K562 (cell line): ENCODE results near the gene TJP3.

Experiments
- ETS2 ChIP-seq: IDR thresholded peaks from 2 replicates; pipeline ENCODE4 v1.6.1; 2016; ENCODE audit warnings: borderline replicate concordance, missing genetic modification characterization, mild to moderate bottlenecking, moderate library complexity, missing compliant biosample characterization; ENCODE audit not compliant: poor library complexity, severe bottlenecking
- MYBL2 ChIP-seq, 2 experiments: fragments of 450-650 bp in 1 of 2; sonication (generic) in 1 of 2; formaldehyde crosslinking in 1 of 2; IDR thresholded peaks; 2 replicates each; pipeline versions ENCODE4 v1.6.1 to v1.8.1; 2017 to 2022; ENCODE audit warnings: borderline replicate concordance in 1 of 2, inconsistent platforms in 1 of 2, low read depth in 1 of 2, mild to moderate bottlenecking in 1 of 2, missing genetic modification reagents in 1 of 2, moderate library complexity in 1 of 2
- TF ChIP-seq, protein P1 (sequence below), 3 experiments: IDR thresholded peaks in 2 of 3; conservative IDR thresholded peaks in 1 of 3; 2 replicates each; pipeline ENCODE4 v1.5.1; 2011 to 2012; ENCODE audit warnings: low read length in 3 of 3, mild to moderate bottlenecking in 3 of 3, control low read depth in 2 of 3, improper control_type of control experiment in 1 of 3, inconsistent platforms in 1 of 3, low read depth in 1 of 3, mixed read lengths in 1 of 3, moderate library complexity in 1 of 3; ENCODE audit not compliant: insufficient read depth in 2 of 3

DNA sequence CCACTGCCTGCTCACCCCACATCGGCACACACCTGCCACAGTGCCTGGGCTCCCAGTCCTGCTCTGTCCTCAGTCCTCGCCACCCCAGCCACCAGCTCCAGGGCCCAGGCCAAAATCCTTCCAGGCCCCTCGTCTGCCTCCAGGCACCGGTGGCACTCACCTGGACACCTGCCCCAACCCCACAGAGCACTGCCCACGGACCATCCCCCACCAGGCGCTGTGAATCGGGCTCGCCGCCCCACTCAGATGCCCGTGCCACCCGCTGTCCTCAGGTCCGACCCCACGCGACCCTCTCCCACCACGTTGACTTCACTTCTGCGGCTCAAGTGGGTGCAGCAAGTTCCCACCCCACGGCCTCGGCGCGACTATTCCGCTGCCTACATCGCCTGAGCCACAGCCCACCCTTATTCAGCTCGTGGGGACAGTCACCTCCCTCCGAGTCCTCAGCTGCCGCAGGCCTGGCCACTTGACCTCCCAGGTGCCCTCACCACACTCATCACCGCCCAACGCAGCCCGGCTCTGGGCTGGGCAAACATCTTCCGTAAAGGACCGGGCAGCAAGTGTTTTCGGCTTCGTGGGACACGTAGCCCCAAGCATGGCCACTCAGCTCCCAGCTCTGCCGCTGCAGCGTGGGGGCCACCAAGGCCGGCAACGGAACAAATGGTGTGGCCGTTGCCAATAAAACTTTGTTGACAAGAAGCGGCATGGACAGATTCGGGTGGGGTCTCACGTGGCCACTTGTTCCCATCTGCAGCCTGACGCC, 13.6 kb upstream of the TJP3 start:
- no peak for TF ChIP-seq MYBL2 (IDR thresholded peaks at IDR 0.05; ENCODE audit: low read depth)
- no peak for TF ChIP-seq MYBL2 (CRISPR knock-in tag; IDR thresholded peaks at IDR 0.05; ENCODE audit: borderline replicate concordance)
- TF ChIP-seq, protein P1, sequence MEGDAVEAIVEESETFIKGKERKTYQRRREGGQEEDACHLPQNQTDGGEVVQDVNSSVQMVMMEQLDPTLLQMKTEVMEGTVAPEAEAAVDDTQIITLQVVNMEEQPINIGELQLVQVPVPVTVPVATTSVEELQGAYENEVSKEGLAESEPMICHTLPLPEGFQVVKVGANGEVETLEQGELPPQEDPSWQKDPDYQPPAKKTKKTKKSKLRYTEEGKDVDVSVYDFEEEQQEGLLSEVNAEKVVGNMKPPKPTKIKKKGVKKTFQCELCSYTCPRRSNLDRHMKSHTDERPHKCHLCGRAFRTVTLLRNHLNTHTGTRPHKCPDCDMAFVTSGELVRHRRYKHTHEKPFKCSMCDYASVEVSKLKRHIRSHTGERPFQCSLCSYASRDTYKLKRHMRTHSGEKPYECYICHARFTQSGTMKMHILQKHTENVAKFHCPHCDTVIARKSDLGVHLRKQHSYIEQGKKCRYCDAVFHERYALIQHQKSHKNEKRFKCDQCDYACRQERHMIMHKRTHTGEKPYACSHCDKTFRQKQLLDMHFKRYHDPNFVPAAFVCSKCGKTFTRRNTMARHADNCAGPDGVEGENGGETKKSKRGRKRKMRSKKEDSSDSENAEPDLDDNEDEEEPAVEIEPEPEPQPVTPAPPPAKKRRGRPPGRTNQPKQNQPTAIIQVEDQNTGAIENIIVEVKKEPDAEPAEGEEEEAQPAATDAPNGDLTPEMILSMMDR (IDR thresholded peaks at IDR 0.05 in 2 of 3, conservative IDR thresholded peaks at IDR 0.05 in 1 of 3; ENCODE audit: insufficient read depth in 2 of 3, low read depth in 1 of 3, low read length in 3 of 3), result no peak
- no peak for TF ChIP-seq ETS2 (tag)
